Effector CD4-positive, alpha-beta T cell (primary cell): ENCODE data around the gene WDR86.

Experiments used
- DNase-seq: peaks from one replicate; pipeline ENCODE4 v3.0.0-alpha.2; 2020

Gene WDR86

DNA sequence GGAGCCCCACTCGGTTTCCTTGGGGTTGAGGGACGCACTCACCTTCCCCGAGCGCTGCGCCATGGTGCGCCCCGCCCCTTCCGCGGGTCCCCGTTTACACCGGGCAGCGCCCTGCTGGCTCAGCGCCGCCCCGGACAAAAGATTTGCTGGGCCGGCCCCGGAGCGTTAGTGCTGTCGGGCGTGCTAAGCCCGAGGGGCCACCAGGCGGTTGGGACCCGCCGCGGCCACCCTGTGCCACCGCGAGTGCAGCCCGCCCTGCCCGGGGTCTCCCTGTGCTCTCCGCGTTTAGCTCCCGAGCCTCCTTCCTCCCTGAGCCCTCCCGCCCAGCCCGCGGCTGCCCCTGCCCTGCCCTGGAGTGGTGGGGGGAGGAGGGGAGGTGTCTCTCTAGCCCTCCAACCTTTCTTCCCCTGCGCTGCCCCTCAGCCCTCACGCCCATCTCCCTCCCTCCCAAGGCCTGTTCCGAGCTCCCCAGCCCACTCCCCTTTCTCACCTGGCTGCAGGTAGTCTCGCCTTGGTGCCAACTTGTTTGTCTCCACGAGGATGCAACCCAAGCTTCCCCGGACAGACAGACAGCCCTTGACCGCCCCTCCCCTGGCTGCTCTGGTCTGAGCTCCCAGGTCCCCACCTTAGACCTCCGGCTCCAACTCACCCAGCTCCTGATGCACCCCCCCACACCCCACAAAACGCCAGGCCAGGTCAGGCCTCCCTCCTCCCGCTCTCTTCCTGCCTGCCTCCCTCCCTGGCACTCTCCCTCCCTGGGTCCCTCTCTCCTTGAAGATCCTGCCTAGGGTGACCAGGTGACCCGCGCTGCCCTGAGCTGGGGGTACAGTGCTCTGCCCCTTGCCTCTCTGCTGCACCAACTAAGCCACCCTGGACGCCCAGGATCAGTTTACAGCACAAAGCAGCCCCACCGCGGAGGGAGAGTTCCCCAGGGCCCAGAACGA is 30.3 kb upstream of the WDR86 start, which contains the start of gene CRYGN:
CRYGN (minus strand) TSS at position 287 of the 944 bp plus-strand sequence; CDS start at position 63, 224 bp downstream.
- no peak for DNase-seq

DNA sequence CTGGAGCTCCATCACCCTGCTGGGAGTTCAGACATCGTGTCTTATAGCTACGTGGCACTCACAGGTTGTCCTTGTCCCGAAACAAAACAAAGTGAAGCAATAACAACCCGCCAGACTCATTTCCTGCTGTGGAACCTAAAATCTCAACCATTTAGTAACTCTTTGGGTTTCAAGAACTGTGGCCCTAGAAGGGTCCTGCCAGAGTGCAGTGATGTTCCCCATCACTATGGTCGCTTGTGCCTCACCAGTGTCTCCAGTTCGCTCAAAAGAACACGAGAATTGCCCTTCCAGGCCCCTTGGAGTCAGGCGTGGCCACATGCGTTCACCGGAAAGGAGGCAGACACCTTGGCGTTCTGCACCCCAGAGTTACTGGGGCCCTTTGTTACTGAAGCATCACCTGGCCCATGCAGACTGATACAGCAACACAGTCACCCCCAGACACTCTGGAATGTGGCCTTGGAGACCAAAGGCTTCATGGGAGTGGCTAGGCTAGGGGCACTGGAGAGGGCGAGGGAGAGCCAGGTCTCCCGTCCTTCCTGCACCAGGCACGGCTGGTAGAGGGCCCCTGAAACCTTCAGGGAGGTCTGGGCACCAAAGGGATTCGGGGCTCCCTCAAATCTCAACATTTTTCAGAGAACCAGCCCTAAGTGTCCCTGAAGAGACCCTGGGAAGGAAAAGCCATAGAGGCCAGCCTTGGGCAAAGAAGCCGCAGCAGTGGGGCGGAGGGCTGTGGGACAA is 29.2 kb upstream of the WDR86 start:
- no peak for DNase-seq

DNA sequence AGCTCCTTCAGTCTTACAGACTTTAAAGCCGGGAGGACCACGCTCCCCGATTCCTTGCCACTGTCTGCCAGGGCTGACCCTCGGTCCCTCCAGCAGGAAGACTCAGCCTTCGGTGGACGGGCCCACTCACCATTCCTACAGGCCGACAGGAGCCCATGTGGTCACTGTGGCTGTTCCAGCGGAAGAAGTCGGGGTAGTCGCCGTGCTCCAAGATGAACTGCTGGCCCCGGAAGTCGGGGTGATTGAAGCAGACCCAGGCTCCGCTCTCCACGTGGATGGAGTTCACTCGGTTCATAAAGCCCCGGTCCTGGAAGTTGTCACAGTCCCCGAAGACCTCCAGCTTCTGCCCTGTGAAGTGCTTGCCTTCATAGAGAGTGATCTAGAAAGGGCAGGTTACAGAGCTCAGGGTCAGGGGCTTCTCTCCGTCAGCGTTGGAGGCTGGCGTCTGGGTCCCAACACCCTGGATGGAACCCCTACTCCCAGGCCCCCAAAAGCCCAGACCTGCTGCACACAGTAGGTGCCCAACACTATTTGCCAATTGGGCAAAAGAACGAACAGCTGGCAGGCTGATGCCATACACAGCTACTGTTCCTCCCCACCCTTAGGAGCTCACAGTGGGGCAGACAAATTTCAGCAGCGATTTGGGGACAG is 28.2 kb upstream of the WDR86 start:
- DNase-seq = no peak

DNA sequence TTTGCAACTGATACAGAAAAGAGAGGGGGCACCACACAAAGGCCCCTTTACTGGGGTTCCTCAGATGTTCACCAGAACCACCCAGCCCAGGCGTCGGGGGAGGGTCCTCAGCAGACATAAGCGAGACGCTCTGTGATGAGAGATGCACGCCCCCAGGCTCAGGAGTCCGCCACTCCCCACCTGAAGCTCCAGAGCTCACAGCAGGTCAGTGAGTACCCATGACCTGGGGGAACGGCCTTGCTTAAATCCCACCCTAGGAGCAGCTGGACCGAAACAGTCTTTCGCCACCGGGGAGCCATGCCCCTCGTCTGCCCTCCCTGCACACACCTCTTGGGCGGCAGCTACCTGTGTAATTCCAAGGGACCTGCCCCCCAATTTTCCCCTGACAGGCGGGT is 27.3 kb upstream of the WDR86 start:
- no peak for DNase-seq

DNA sequence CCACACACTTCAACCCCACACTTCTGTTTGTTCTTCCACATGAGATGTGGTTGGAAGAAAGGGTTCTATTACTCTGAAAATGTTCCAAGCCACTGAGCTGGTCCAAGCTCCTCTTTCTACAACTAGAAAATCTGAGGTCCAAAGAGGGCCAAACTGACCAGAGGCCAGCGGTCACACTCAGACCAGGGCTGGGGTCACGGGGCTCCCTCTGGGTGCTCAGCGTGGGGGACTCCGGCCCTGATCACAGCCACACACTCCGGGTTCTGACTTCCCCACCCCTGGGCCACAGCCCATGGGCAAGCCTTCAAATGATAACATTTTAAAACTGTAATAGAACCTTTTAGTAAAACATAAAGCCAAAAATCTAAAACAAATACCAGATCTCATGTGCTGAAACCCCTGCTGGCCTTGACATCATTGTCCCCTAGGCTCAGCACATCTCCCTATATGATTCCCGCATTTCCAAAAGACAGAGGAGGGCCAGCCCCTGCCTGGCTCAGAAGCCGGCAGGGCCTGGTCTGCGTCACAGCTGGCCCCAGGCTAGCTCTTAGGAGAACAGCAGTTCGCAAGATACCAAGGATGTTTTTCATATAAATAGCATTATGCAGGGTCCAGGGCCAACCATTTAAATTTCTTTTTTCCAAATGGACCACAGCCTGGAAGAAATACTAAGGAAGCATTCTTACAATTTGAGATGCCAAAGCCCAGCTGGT is 26.8 kb upstream of the WDR86 start:
- no peak for DNase-seq

DNA sequence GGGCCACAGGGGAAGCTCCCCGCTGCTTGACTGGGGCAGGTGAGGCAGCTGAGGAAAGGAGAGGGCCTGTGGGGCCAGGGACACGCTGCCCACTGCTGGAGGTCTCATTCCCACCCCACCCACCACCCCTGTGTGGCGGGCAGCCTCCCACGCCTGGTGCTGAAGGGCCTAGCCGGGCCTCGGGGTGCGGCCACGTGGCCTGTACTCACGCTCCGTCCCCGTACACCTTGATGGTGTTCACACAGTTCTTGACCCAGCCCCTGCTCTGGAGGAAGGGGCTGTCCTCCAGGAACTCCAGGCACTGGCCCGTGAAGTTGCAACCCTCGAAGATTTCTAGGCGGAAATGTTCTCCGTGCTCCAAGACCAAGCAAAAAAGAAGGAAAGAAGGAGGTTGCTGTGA is 26.1 kb upstream of the WDR86 start:
- no peak for DNase-seq

DNA sequence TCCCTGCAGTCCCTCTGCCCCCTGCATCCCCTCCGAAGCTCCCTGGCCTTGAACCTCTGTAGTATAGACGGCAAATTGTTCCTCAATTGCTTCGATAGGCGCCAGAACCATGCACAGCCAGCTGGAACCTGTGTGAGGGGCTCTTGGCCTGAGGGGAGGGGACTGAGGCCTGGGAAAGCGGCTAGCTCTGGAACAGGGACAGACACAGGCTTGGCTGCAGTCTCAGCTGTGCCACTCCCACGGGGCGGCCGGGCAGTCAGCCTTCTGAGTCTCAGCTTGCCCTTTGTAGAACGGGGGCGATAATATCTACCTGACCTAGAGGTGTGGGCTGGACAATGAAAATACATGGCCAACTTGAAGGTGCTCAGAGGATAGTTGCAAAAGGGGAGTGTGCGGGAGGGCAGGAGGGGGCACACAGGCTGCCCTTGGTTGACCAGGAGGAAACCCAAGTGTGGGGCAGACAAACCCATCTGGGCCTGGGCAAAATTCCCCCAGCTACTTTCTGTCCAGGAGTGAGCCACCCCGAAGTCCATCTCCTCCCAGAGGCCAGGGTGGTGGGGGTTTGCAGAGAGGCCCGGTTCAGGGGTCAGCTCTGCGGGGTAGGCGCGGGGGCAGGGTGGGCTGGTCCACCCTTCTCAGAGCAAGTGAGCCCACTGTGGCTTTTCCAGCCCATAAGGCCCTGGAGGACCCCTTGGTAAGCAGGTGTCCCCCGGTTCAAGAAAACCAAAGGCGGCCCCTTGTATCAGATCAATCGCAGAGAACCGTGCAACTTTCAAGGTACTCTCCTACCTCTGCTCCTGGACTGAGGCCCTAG is 25.5 kb upstream of the WDR86 start:
- no peak for DNase-seq

DNA sequence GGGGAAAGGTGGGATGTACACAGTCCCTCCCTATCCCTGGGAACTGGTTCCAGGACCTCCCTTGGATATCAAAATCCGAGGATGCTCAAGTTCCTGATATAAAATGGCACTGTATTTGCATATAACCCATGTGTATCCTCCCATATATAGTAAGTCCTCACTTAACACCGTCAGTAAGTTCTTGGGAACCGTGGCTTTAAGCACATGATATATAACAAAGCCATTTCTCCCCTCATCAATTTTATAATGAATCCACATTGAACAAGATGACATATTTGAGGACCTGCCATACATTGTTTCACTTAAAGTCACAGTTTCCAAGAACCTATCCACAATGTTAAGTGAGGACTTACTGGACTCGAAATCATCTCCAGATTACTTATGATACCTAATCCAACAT is 24.7 kb upstream of the WDR86 start:
- DNase-seq = no peak

DNA sequence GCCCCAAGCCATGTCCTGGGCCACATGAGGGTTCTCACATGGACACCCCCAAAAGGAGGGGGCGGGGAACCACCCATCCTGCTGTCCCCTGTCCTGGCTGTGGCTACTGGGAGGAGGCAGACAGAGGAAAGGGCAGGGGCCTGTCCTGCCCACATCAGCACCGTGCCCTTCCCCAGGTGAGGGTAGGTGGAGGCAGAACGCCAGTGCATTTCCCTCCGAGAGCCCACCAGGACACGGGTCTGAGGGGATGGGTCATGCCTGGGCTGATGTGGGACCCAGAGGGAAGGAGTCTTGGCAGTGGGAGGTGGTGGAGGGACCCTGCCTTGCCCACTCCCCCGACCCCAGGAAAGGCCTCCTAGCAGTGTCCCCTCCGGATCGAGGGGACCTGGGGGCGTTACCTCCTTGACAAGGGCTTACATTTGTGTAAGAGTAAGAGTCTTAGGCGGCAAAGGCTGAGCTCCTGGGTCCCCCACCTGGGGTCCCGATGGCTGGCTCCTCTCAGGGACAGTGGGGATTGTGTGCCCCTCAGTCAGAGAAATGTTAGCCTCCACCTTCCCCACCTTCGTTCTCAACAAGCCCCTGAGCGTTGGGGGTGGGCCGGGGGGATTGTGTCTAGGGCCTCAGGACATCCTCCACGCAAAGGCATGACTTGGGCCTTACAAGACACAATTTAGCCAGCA is 24.0 kb upstream of the WDR86 start:
- DNase-seq = no peak

DNA sequence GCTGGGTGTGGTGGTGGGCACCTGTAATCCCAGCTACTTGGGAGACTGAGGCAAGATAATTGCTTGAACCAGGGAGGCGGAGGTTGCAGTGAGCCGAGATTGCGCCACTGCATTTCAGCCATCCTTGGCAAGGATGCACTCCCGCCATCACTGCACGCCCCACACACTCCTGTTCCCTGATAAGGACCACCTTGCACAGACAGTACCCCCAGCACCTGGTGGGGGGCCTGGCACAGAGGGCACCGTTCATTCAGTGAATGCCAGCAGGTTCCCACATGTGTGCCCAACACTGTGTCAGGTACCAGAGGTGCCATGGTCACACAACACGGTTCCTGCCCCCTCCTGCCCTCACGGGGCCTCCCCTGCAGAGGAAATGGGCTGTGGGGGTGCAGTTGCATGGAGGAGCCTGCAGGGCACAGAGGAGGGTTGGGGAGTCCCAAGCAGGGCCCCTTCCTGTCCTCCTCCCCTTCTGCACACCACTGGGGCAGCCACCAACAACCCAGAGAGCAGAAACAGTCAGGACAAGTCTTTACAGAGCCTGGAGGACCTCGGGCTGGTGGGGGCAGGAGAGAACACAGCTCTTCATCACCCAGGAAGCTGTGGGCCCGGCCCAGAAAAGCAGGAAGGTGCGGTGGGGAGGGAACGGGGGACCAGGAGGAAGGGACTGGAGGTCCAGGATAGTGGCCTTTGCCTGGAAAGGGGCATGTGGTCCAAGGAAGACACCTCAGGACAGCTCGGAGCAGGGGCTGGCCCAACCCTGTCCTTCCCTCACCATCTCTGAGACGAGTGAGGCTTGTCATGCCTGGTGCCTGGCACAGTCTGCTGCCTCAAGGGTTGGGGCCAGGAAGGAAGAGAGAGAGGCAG is 23.1 kb upstream of the WDR86 start:
- peak; percentile 33 for DNase-seq

DNA sequence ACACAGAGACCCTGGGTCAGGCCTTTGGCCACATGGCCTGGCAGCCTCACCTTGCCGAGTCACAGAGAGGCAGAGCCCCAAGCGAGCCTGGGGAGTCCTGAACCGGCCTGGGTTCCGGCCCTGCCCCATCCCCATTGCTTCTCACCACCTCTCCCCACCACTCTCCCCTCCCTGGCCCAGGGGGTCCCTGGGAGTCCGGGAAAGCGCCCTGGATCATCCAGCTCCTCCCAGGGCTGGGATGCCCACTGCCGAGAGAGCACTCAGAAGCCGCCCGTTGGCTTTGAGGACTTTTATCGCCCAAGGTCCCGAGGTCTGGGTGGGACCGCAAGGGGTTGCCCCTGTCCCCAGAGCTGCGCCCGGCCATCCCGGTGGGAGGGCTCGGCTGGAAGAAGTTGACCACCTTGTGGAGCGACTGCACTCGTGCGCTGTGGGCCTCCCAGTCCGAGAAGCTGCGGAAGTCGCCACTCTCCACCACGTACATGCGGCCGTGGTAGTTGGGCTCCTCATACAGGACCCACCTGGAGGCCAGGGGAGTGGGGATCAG is 22.0 kb upstream of the WDR86 start:
- DNase-seq = no peak

DNA sequence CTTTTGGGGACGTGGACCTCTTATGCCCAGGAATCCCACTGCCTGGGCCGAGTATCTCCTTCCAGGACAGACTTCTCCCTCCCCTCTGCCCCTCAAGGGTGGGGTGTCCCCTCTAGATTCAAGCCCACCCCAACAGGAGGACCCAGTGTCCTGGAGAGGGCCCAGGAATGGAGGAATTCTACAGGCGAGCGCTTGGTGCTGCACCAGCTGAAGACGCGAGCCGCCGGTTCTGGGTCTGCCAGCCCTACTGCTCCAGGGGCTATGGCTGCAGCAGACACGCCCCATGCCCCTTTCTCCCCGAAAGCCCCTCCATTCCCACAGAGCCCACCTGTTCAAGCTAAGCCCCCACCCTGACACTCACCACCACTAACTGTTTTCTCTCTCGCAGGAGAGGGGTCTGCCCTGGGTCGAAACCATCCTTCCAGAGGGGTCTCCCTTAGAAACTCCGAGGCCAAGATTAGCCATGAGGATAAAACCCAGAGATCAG is 21.5 kb upstream of the WDR86 start:
- no peak for DNase-seq

DNA sequence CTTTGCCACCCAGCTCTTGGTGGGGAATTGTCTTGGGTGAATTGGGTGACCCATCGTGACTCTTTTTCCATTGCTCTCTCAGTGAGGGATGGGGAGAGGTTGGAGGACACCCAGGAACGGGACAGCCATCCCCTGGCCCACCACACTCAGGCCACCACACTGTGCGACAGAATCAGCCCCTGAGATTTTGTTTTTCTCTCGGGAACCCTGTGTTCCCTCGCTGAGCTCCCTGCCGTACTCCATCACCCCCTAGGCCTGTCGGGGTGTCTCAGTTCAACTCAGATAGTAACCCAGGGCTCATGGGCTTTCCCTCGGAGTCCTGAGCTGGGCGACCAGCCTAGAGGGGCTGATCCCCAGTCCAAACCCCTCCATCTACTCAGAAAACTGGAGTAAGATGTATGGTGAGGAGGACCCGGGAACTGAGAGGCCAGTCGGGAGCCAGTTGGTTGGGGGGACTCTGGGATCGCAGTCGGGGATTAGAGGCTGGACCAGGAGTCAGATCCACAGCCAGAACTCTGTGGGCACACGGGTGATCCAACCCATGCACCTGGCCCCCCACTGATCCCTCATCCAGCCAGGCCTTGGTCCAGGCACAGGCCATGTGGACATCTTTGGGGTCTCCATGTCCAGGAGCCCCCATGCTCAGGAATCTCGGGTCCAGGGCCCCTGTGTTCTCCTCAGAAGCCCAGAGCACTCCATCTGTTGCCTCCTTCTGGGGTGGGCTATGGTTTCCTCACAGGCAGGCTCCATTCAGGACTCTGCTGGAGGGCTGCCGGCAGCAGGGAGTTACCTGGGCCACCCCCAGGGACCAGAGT is 20.8 kb upstream of the WDR86 start:
- no peak for DNase-seq

DNA sequence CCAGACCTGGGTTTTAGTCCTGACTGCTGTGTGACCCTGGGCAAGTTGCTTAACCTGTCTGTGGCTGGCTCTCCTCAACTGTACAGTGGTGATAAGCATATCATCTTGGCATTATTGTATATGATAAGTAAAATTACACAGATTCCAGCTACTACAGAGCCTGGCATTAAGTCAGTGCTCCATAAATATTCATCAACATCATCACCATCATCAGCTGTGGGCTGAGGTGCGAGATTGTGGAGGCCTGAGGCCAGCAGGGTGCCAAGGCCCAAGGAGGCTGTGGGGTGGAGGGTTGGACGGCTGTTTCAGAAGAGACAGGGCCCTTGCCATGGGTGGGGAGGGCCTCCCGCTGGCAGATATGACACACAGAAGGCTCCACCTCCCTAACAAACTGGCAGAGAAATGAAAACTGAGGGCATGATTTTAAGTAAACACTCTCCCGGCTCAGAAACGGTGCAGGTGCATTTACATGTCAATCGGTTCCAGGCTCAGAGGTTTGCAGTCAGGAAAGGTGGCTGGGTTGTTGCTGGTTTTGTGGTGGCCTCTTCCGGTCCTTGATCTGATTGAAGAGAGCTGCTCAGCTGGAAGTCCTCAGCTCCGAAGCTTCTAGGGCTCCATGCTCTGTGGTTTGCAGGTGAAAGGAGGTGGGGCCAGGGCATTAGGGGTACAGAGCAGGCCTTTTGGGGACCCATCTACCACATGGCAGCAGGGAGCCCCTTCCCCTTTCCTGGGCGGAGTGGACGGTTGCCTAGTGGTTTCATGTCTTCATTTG is 19.9 kb upstream of the WDR86 start:
- peak; percentile 25 for DNase-seq

DNA sequence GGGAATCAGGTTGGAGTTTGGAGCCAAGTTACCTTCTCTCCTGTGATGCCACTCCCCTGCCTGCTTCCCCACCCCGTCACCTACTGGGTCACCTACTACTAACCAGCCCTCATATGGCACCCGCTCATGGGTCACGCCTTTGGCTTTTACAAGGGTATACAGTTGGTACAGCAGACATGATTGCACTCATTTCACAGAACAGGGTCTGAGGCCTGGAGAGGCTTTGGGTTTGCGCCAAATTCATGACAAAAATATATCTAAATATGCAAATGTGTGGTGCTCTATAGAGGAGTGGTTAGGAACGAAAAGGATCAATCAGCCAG is 19.4 kb upstream of the WDR86 start:
- DNase-seq = no peak

DNA sequence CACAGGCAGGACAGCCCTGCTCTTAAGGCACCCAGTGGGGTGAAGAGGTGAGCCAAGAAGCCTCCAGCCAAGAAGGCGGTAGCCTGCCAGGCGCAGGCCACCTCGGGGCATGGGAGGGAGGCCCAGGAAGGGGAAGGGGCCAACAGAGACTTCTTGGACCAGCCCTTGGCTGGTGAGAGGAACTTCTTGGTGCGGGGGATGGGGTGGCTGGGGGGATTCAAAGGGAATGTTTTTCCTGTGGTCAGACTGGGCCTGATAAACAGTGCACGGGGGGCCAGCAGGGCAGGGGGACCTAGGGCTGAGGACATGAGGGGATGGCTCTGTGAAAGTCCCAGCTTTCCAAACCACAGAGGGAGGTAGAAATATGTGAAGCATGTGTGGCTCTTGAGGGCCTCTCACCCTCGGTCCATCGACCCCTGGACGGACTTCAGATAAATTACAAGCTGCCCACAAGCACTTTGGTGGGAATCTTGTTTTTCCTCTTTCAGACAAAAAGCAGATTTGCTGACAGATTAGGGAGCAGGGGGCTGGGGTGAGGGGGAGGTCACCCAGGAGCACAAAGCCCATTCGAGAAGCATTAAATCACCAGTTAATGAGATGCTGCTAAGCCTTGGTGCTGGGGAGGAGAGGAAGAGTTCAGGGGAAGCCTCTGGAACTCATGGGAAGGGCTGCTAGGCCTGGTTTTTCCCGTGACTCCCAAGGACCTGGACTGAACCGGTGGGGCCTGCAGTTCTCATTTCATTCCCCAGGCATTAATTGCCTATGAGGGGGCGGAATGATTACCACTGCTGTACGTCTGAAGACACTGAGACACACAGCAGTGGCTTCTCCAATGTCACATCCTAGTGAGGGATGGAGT is 18.8 kb upstream of the WDR86 start:
- DNase-seq = no peak

DNA sequence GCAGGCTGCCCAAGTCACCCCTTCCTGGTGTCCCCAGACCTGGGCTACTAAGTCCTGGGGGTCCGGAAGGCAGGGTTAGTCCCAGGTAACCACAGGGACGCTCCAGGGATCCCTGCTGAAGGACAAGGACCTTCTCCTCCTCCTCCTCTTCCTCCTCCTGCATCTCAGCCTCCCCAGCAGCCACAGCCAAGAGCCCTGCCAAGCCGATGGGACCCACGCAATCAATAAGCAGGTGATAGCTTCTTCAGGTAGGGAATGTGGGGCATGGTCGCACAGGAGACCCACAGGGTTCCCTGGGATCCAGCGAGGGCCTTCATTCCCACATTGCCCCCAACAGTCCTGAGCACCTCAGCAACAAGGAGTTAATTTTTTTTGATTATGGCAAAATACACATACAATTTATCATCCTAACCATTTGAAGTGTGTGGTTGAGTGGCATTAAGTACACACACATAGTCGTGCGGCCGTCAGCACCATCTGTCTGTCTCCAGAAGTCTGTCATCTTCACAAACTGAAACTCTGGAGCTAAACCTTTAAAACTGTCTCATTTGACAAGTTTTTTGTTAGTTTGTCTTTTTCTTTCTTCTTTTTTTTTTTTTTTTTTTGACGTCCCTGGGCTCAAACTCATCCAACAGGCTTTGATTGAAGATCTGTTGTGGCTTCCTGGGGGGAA is 18.0 kb upstream of the WDR86 start:
- DNase-seq = no peak
